Measurements from ENCODE around the gene EEF2.
A peak's percentile ranks its signal among the peaks of the same experiment; 100 is the strongest.
"Not testable (repeated sequence)": the region's sequence is repeated elsewhere in the genome, so short reads cannot be mapped to it uniquely, and the experiment has no call there.

Gene EEF2

GRCh38 chr19:4015705-4016402 is 30.6 kb upstream of the EEF2 start:
- DNase-seq (ENCODE audit: extremely low read depth in 1 of 2, low read depth in 1 of 2), result no peak

DNA sequence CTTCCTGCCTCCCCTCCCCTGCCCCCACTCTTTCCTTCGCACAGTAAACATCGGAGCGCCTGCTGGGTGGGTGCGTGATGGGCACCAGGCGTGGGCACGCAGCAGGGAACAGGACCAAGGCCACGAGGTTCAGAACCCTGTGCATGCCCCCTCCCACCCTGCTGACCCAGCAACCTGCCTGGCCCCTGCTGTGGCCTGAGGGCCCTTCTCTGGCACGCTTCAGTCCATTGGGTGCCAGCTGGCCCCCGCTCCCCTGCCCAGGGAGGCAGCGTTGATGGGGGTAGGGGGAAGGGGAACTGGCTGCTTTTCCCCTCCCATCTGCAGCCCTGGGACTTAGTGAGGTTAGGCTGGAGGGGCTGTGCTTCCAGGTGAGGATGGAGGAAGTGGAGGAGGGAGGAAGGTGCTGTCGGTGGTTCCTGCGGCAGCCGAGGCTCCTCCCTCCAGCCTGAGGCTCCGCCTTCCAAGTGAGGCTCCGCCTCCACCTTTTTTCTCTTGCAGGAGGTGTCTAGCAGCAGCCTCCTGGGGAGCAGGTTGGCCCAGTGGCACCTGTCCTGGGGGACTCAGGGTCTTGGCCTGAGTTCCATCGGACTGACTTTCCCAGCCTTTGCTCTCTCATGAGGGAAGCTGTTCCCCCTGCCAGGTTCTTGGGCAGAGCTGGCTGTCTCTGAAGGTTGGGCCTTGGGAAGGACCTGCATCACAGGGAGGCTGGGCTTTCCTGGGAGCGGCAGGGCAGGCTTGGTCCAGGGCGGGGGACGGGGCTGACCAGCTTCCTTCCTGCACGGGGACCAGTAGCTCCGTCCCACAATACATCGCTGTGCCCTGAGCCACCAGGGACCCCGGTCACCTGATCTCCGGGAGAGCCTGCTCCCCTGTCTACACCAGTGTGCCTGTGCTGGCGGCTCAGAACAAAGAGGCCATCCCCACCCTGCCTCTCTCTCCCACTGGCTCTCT is 29.6 kb upstream of the EEF2 start:
- no peak for DNase-seq (ENCODE audit: extremely low read depth in 1 of 2, low read depth in 1 of 2)

- DNase-seq (ENCODE audit: extremely low read depth in 1 of 2, low read depth in 1 of 2), result no peak
These were observed 28.8 kb upstream of the EEF2 start for GRCh38 chr19:4013886-4014540.

GRCh38 chr19:4012975-4013634 is 27.8 kb upstream of the EEF2 start:
- DNase-seq (ENCODE audit: extremely low read depth in 1 of 2, low read depth in 1 of 2), result no peak

- DNase-seq (ENCODE audit: extremely low read depth in 1 of 2, low read depth in 1 of 2), result no peak
These were observed 27.1 kb upstream of the EEF2 start for GRCh38 chr19:4012092-4012974.

GRCh38 chr19:4011430-4011829 is 26.2 kb upstream of the EEF2 start:
- DNase-seq (ENCODE audit: extremely low read depth in 1 of 2, low read depth in 1 of 2), result not testable (repeated sequence)

DNA sequence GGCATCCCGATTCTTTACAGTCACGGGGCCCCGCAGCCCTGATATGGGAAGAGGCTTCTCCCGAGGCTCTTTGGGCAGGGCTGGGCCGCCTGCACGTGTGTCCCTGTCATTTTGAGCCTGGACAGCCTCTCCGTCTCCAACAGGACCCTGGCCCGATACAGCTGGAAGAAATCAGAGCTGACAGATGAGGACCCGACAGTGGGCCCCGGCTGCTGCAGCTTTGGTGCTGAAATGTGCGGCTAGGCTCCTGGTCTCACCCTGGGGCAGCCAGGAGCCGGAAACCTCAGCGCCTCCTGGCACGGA is 25.5 kb upstream of the EEF2 start:
- DNase-seq (ENCODE audit: extremely low read depth in 1 of 2, low read depth in 1 of 2), result no peak

GRCh38 chr19:4009990-4010807 is 24.9 kb upstream of the EEF2 start:
- no peak for DNase-seq (ENCODE audit: extremely low read depth in 1 of 2, low read depth in 1 of 2)

GRCh38 chr19:4007836-4008539 is 22.7 kb upstream of the EEF2 start:
- DNase-seq (ENCODE audit: extremely low read depth in 1 of 2, low read depth in 1 of 2), result no peak

DNA sequence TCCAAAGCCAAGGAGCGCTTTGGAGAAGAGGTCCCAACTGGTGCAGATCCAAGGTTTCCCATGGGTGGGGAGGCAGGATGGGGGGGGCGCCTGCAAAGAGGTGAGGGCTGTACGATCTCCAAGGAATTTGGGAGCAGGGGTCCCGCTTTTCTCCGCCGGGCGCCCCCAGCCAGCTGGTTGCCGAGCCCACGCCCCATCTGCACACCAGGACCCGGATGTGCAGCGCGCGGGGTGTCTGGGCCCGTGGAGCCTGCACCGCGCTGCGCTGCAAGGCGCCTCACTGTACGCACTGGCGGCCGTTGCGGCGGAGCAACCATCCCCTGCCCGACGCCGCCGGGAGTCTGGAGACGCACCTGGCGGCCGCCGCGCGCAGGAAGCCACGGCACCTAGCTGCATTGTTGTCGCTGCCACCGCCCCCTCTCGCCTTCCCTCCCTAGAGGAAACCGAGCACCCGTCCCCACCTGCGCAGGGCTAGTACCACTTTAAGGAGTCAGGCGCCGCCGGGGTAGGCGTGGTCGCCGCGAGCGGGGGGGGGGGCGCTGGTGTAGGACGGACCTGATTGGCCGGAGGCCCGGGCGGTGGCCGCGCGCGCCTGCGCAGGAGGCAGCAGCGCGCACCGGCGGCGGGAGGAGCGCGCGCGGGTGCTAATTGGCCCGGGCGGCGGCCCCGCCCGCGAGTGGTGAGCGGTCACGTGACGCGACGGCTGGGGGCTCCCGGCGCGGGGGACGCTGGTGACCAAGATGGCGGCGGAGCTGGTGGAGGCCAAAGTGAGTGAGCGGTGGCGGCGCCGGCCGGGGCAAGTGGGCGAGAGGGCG is 22.0 kb upstream of the EEF2 start, which contains the start of gene PIAS4:
TSS of gene PIAS4 (plus strand) at position 716 of the 815 bp plus-strand sequence. CDS start at position 741, 25 bp downstream.
- DNase-seq (ENCODE audit: extremely low read depth in 1 of 2, low read depth in 1 of 2), result peak; percentile 87 to 91

- DNase-seq (ENCODE audit: extremely low read depth in 1 of 2, low read depth in 1 of 2), result not testable (repeated sequence)
These were observed 20.2 kb upstream of the EEF2 start for GRCh38 chr19:4005436-4005835.

DNA sequence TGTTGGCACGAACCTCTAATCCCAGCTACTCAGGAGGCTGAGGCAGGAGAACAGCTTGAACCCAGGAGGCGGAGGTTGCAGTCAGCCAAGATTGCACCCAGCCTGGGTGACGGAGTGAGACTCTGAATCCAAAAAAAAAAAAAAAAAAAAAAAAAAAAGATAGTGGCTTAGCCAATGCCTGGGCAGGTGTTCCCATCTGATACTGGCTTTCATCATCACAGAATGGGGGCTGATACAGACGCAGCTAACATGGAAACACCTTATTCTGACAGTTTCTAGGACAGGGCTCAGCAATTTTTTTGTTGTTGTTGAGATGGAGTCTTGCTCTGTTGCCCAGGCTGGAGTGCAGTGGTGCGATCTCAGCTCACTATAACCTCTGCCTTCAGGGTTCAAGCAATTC is 15.5 kb upstream of the EEF2 start:
- not testable (repeated sequence) for DNase-seq (ENCODE audit: extremely low read depth in 1 of 2, low read depth in 1 of 2)

DNA sequence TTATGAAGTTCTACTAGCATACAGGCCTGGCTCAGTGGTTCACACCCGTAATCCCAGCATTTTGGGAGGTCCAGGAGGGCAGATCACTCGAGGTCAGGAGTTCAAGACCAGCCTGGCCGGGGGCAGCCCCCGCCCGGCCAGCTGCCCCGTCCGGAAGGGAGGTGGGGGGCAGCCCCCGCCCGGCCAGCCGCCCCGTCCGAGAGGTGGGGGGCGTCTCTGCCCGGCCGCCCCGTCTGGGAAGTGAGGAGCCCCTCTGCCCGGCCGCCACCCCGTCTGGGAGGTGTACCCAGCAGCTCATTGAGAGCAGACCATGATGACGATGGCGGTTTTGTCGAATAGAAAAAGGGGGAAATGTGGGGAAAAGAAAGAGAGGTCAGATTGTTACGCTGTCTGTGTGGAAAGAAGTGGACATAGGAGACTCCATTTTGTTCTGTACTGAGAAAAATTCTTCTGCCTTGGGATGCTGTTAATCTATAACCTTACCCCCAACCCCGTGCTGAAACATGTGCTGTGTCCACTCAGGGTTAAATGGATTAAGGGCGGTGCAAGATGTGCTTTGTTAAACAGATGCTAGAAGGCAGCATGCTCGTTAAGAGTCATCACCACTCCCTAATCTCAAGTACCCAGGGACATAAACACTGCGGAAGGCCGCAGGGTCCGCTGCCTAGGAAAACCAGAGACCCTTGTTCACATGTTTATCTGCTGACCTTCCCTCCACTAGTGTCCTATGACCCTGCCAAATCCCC is 13.6 kb upstream of the EEF2 start:
- not testable (repeated sequence) for DNase-seq (ENCODE audit: extremely low read depth in 1 of 2, low read depth in 1 of 2)

DNA sequence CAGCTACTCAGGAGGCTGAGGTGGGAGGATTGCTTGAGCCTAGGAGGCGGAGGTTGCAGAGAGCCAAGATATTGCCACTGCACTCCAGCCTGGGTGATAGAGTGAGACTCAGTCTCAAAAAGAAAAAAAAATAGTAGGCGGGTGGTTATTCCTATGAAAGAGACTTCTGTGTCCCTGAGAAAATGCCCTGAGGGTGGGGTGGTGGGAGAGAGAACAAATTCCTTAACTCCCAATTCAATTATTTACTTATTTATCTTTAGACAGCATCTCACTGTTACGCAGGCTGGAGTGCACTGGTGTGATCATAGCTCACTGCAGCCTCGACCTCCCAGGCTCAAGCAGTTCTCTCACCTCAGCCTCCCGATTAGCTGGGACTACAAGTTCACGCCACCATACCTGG is 10.3 kb upstream of the EEF2 start:
- no peak for DNase-seq (ENCODE audit: extremely low read depth in 1 of 2, low read depth in 1 of 2)

DNA sequence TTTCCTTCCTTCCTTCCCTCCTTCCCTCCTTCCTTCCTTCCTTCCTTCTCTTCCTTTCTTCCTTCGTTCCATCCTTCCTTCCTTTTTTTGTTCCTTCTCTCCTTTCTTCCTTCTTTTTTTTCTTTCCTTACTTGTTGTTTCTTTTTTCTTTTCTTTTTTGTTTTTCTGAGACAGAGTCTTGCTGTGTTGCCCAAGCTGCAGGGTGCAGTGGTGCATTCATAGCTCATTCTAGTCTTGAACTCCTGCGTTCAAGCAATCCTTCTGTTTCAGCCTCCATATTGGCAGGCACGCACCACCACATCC is 5.5 kb upstream of the EEF2 start:
- no peak for DNase-seq (ENCODE audit: extremely low read depth in 1 of 2, low read depth in 1 of 2)

DNA sequence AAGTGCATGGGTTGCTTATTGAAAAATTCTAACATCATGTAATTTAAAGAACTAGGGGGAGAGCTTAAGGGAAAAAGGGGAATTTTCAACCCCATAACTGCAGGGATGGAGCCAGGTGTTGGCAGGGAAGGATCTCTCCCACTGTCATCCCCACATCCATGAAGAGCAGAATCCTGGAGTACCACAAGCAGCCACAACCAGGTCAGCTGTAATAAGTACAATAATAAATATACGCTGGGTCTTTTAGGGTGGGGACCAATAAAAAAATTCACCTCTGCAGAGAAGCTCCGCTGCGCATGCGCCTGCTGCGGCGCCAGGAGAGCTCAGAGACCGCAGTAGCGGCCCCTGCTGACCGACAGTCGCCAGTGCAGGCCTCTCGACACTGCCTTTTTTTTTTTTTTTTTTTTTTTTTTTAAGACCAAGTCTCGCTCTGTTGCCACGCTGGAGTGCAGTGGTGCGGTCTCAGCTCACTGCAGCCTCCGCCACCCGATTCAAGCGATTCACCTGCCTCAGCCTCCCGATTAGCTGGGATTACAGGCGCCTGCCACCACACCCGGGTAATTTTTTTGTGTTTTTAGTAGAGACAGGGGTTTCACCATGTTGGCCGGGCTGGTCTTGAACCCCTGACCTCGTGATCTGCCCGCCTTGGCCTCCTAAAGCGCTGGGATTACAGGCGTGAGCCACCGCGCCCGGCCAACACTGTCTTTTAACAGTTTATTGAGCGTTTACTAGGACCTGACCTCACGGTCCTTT is 2.5 kb upstream of the EEF2 start:
- DNase-seq (ENCODE audit: extremely low read depth in 1 of 2, low read depth in 1 of 2), result peak; percentile 76 to 81

Measured in activated CD8-positive, alpha-beta memory T cell treated with anti-CD3 and anti-CD28 coated beads for 1 hour (primary cell).